Measurements from ENCODE around the gene F2RL1.

- TF ChIP-seq, protein P1, sequence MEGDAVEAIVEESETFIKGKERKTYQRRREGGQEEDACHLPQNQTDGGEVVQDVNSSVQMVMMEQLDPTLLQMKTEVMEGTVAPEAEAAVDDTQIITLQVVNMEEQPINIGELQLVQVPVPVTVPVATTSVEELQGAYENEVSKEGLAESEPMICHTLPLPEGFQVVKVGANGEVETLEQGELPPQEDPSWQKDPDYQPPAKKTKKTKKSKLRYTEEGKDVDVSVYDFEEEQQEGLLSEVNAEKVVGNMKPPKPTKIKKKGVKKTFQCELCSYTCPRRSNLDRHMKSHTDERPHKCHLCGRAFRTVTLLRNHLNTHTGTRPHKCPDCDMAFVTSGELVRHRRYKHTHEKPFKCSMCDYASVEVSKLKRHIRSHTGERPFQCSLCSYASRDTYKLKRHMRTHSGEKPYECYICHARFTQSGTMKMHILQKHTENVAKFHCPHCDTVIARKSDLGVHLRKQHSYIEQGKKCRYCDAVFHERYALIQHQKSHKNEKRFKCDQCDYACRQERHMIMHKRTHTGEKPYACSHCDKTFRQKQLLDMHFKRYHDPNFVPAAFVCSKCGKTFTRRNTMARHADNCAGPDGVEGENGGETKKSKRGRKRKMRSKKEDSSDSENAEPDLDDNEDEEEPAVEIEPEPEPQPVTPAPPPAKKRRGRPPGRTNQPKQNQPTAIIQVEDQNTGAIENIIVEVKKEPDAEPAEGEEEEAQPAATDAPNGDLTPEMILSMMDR (optimal IDR thresholded peaks at IDR 0.05 in 1 of 3, IDR thresholded peaks at IDR 0.05 in 1 of 3, conservative IDR thresholded peaks at IDR 0.05 in 1 of 3; ENCODE audit: extremely low read depth in 1 of 3, insufficient read depth in 2 of 3, low read length in 3 of 3), result no peak
- no peak for TF ChIP-seq EZH2 (IDR thresholded peaks at IDR 0.05; ENCODE audit: low read length)
These were observed 2.6 kb upstream of the F2RL1 start for GRCh38 chr5:76816110-76816831.
